Keratinocyte (primary cell): ENCODE data around the gene ADAMTS6. TPM values are rescaled to one million over a fixed set of nuclear protein-coding genes. Genes with fewer than 3 reads are reported as not detected.
"Not testable (repeated sequence)": the region's sequence is repeated elsewhere in the genome, so short reads cannot be mapped to it uniquely, and the experiment has no call there.

Experiments used
- DNase-seq: peaks from one replicate; pipeline ENCODE4 v3.0.0-alpha.2; 2011; ENCODE audit warnings: low read depth, missing footprints, low spot score
- FAIRE-seq: peaks from 2 replicates; lab custom pipeline; 2011; peaks lifted over from hg19 to GRCh38; lab: Jason Lieb, UNC
- H2AFZ ChIP-seq: 2 replicates; pipeline ENCODE4 v1.6.0; 2012; ENCODE audit warnings: low read length, control low read depth, inconsistent platforms; ENCODE audit not compliant: control insufficient read depth
- H3K27ac ChIP-seq: 2 replicates; pipeline ENCODE4 v1.5.1; 2011; ENCODE audit warnings: low read length; ENCODE audit not compliant: control insufficient read depth, insufficient read depth
- H3K27me3 ChIP-seq: 3 replicates; pipeline ENCODE4 v1.6.0; 2011; ENCODE audit warnings: low read length; ENCODE audit not compliant: control insufficient read depth, insufficient read depth; ENCODE audit errors: extremely low read depth
- H3K36me3 ChIP-seq, 2 experiments: 2 replicates in 1 of 2; 3 replicates in 1 of 2; pipeline ENCODE4 v1.5.1; 2011; ENCODE audit warnings: low read length in 2 of 2, mild to moderate bottlenecking in 1 of 2; ENCODE audit not compliant: control insufficient read depth in 2 of 2, insufficient read depth in 2 of 2; ENCODE audit errors: extremely low read depth in 1 of 2
- H3K4me1 ChIP-seq: 3 replicates; pipeline ENCODE4 v1.5.1; 2011; ENCODE audit warnings: low read length; ENCODE audit not compliant: control insufficient read depth, insufficient read depth; ENCODE audit errors: extremely low read depth
- H3K4me2 ChIP-seq: 3 replicates; pipeline ENCODE4 v1.6.0; 2011; ENCODE audit warnings: low read depth, low read length; ENCODE audit not compliant: control insufficient read depth, insufficient read depth; ENCODE audit errors: extremely low read depth
- H3K4me3 ChIP-seq, 3 experiments: fragments of 200-600 bp in 1 of 3; sonication (generic) in 1 of 3; 2 replicates in 2 of 3; 3 replicates in 1 of 3; pipeline ENCODE4 v1.5.1; 2011 to 2016; ENCODE audit warnings: low read length in 3 of 3, mild to moderate bottlenecking in 3 of 3, control low read depth in 2 of 3, inconsistent platforms in 1 of 3, low read depth in 1 of 3, mixed read lengths in 1 of 3, mixed run types in 1 of 3, moderate library complexity in 1 of 3; ENCODE audit not compliant: control insufficient read depth in 2 of 3, insufficient read depth in 2 of 3; ENCODE audit errors: extremely low read depth in 1 of 3
- H3K79me2 ChIP-seq: 2 replicates; pipeline ENCODE4 v1.6.0; 2012; ENCODE audit warnings: low read length; ENCODE audit not compliant: control insufficient read depth, insufficient read depth
- H3K9ac ChIP-seq: 3 replicates; pipeline ENCODE4 v1.6.0; 2011; ENCODE audit warnings: low read length; ENCODE audit not compliant: control insufficient read depth, insufficient read depth; ENCODE audit errors: extremely low read depth
- H3K9me1 ChIP-seq: 3 replicates; pipeline ENCODE4 v1.6.0; 2011; ENCODE audit warnings: low read length; ENCODE audit not compliant: control insufficient read depth, insufficient read depth; ENCODE audit errors: extremely low read depth
- H3K9me3 ChIP-seq: 2 replicates; pipeline ENCODE4 v1.5.1; 2012; ENCODE audit warnings: low read depth, low read length; ENCODE audit not compliant: control insufficient read depth
- H4K20me1 ChIP-seq: 3 replicates; pipeline ENCODE4 v1.6.0; 2011; ENCODE audit warnings: low read length; ENCODE audit not compliant: control insufficient read depth, insufficient read depth; ENCODE audit errors: extremely low read depth
- CTCF ChIP-seq, 3 experiments: IDR thresholded peaks in 1 of 3; conservative IDR thresholded peaks in 1 of 3; optimal IDR thresholded peaks in 1 of 3; 2 replicates in 2 of 3; 3 replicates in 1 of 3; pipeline versions ENCODE3 to v1.5.1; 2011; ENCODE audit warnings: low read length in 3 of 3, mild to moderate bottlenecking in 3 of 3, moderate library complexity in 2 of 3, control low read depth in 1 of 3, inconsistent platforms in 1 of 3; ENCODE audit not compliant: insufficient read depth in 2 of 3; ENCODE audit errors: extremely low read depth in 1 of 3
- EZH2 ChIP-seq: IDR thresholded peaks from one replicate; pipeline ENCODE4 v1.6.1; 2012; ENCODE audit warnings: inconsistent platforms, mild to moderate bottlenecking, low read length, moderate library complexity
- dilution Hi-C: fragments of 300-500 bp; cut with MboI; formaldehyde crosslinking; loops from one replicate; pipeline ENCODE4 v1.7.0; 2020; ENCODE audit warnings: low sequenced_read_pairs; ENCODE audit not compliant: extremely low pct_ligation_motif_present
- polyA plus RNA-seq, 5 experiments: library from polyadenylated mRNA; depleted of rRNA in 3 of 5; stranded (reverse) in 3 of 5; stranded (forward) in 1 of 5; unstranded in 1 of 5; fragments of >200 nt; gene quantifications; 1 replicate in 1 of 5; 2 replicates in 3 of 5; 3 replicates in 1 of 5; pipeline versions ENCODE4 v1.2.1 to v1.2.3, GENCODE V29; 2011 to 2012; ENCODE audit warnings: missing spikeins in 2 of 5, low read depth in 1 of 5, low replicate concordance in 1 of 5

ADAMTS6 gene
- polyA plus RNA-seq, 1 donor (not counting 4 experiments of a cell fraction or from before 2014, with no cell fraction given), result 10.9 TPM

- H3K36me3 ChIP-seq, result peaks cover 5 to 17% of the 10 kb centered on the region in 2 experiments
- TF ChIP-seq EZH2, result no peak
- no peak for TF ChIP-seq CTCF (optimal IDR thresholded peaks at IDR 0.05 in 1 of 3, IDR thresholded peaks at IDR 0.05 in 1 of 3, conservative IDR thresholded peaks at IDR 0.05 in 1 of 3; ENCODE audit: extremely low read depth in 1 of 3, insufficient read depth in 2 of 3, low read length in 3 of 3)
- dilution Hi-C loops, result no loop called here
- DNase-seq (no peak), FAIRE-seq (no peak)
- H3K9me1 ChIP-seq, result no peaks in the 10 kb centered on the region
- H3K27me3 ChIP-seq, result no peaks in the 10 kb centered on the region
- no peak overlapping the region for H3K4me2 ChIP-seq
- H4K20me1 ChIP-seq, result no peaks in the 10 kb centered on the region
- H3K9ac ChIP-seq, result no peak overlapping the region
- no peaks in the 10 kb centered on the region for H3K9me3 ChIP-seq
- no peaks in the 10 kb centered on the region for H3K79me2 ChIP-seq
- peaks cover 15% of the 10 kb centered on the region for H3K4me1 ChIP-seq
- H2AFZ ChIP-seq, result no peak overlapping the region
- H3K4me3 ChIP-seq, result no peak overlapping the region
- no peak overlapping the region for H3K27ac ChIP-seq
These were observed 296.3 kb downstream of the ADAMTS6 start for GRCh38 chr5:65185468-65185867.

- FAIRE-seq (no peak), DNase-seq (no peak)
- no peak for TF ChIP-seq EZH2
These were observed 296.9 kb downstream of the ADAMTS6 start for GRCh38 chr5:65184780-65185179.

GRCh38 chr5:65174231-65174630 lies 307.5 kb downstream of the ADAMTS6 start:
- H3K27ac ChIP-seq, H3K9me3 ChIP-seq, H3K4me2 ChIP-seq, H3K27me3 ChIP-seq, H2AFZ ChIP-seq, H3K9ac ChIP-seq, dilution Hi-C loops, FAIRE-seq, H3K9me1 ChIP-seq, H4K20me1 ChIP-seq, H3K79me2 ChIP-seq, H3K4me1 ChIP-seq, DNase-seq, H3K4me3 ChIP-seq: not testable (repeated sequence)
- H3K36me3 ChIP-seq, result peaks cover 7 to 17% of the 10 kb centered on the region in 2 experiments

More at GRCh38 chr5:65184780-65185179, 296.9 kb downstream of the ADAMTS6 start:
- Histone ChIP-seq H2AFZ (no peak overlapping the region), H3K27me3 (no peaks in the 10 kb centered on the region), H3K36me3 (peaks cover 6 to 17% of the 10 kb centered on the region in 2 experiments), H3K9ac (no peak overlapping the region), H3K27ac (no peak overlapping the region), H3K4me1 (peaks cover 12% of the 10 kb centered on the region), H3K79me2 (no peaks in the 10 kb centered on the region), H3K9me1 (no peaks in the 10 kb centered on the region), H3K4me3 (no peak overlapping the region), H3K4me2 (no peak overlapping the region), H4K20me1 (no peaks in the 10 kb centered on the region), H3K9me3 (no peaks in the 10 kb centered on the region)
- dilution Hi-C loops, result no loop called here
